Measurements from ENCODE around the gene AXIN2. TPM values are rescaled to one million over a fixed set of nuclear protein-coding genes. Genes with fewer than 3 reads are reported as not detected.

Gene AXIN2, protein sequence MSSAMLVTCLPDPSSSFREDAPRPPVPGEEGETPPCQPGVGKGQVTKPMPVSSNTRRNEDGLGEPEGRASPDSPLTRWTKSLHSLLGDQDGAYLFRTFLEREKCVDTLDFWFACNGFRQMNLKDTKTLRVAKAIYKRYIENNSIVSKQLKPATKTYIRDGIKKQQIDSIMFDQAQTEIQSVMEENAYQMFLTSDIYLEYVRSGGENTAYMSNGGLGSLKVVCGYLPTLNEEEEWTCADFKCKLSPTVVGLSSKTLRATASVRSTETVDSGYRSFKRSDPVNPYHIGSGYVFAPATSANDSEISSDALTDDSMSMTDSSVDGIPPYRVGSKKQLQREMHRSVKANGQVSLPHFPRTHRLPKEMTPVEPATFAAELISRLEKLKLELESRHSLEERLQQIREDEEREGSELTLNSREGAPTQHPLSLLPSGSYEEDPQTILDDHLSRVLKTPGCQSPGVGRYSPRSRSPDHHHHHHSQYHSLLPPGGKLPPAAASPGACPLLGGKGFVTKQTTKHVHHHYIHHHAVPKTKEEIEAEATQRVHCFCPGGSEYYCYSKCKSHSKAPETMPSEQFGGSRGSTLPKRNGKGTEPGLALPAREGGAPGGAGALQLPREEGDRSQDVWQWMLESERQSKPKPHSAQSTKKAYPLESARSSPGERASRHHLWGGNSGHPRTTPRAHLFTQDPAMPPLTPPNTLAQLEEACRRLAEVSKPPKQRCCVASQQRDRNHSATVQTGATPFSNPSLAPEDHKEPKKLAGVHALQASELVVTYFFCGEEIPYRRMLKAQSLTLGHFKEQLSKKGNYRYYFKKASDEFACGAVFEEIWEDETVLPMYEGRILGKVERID
- total RNA-seq (2022; extraction: Qiagen RNA extraction) = 0.78 to 1.4 TPM (median 0.95 TPM) in 5 replicates

DNA sequence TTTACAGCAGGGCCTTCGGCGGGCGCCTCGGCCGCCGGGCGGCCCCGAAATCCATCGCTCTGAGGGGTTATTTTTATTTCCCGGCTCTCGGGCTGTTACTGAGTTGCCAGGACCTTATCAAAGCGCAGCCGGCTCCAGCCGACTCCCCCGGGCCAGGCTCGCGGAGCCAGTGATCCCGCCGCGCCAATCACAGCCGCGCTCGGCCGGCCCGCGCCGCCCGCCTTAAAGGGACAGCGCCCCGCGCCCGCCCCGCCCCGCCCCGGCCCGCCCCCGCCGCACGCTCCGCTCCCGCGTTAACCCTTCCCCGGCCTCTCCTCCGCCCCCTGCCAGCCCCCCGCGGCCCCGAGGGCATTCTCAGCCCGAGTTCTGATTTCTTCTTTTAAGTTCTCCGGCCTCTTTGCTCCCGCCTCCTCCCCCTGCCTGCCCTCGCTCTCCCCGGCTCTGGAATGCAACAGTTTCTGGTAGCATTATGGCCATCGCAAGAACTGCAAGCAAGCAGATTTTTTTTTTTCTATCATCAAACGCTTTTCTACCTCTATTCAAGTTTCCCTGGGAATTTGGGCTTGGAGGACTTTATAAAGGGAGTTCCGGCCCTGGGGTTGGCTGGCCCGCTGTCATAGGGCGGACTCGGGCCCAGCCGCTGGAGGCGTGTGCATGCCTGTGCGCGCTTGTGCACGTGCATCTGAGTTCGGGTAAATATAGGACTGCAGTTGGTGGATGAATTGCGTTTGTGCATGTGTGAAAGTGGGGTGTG is at the start of gene AXIN2:
Gene AXIN2, minus strand, starts transcription at position 197 of the 754 bp plus-strand sequence. CDS start 3,028 bp downstream, outside the sequence.

Data from A549 treated with CORT108297 at 1 μM for 4 hours (cell line).